Spleen (tissue), 7 donors: ENCODE data around the gene NKAIN4.

ENCODE experiments used
- CTCF ChIP-seq, 11 experiments: fragments of 200-600 bp in 7 of 11; fragments of 450-650 bp in 4 of 11; sonication (generic) in 4 of 11; IDR thresholded peaks in 8 of 11; conservative IDR thresholded peaks in 3 of 11; 1 replicate in 7 of 11; 2 replicates in 4 of 11; pipeline versions ENCODE4 v1.4.0 to v1.8.0; 2016 to 2021; ENCODE audit warnings: antibody characterized with exemption in 11 of 11, inconsistent platforms in 4 of 11, mild to moderate bottlenecking in 1 of 11
- POLR2A ChIP-seq, 3 donors: fragments of 450-650 bp; IDR thresholded peaks; one replicate each; pipeline ENCODE4 v1.5.1; 2017; ENCODE audit warnings: antibody characterized with exemption in 3 of 3, mild to moderate bottlenecking in 1 of 3
- POLR2AphosphoS5 ChIP-seq, 3 donors: sonication (generic); formaldehyde crosslinking; IDR thresholded peaks; one replicate each; pipeline ENCODE4 v1.5.1; 2017; ENCODE audit warnings: antibody characterized with exemption in 3 of 3
- donor health status: DM: no; HTN: no; CAD: no; lungs with moderate emphysema.
- donor health status: DM: no; HTN: no; CAD: no.
- donor health status: DM: no; HTN: no; CAD: no.

- TF ChIP-seq POLR2A (IDR thresholded peaks at IDR 0.05), result no peak
- TF ChIP-seq CTCF (IDR thresholded peaks at IDR 0.05 in 8 of 11, conservative IDR thresholded peaks at IDR 0.05 in 3 of 11), result no peak
- TF ChIP-seq POLR2AphosphoS5 (IDR thresholded peaks at IDR 0.05), result no peak
Observed at GRCh38 chr20:63236116-63236837, 18.0 kb downstream of the NKAIN4 start.
